Uterus (tissue), 2 donors: ENCODE data around the gene NTNG1.

Source experiments
- POLR2A ChIP-seq, 2 donors: fragments of 450-650 bp; IDR thresholded peaks; one replicate each; pipeline ENCODE4 v1.6.1; 2016; ENCODE audit warnings: antibody characterized with exemption in 2 of 2, mild to moderate bottlenecking in 1 of 2, moderate library complexity in 1 of 2
- TF ChIP-seq, protein P1 (sequence below), 4 experiments: fragments of 200-600 bp in 2 of 4; fragments of 450-650 bp in 2 of 4; sonication (generic) in 2 of 4; IDR thresholded peaks; one replicate each; pipeline ENCODE4 v1.5.1; 2016 to 2019; ENCODE audit warnings: antibody characterized with exemption in 4 of 4, mild to moderate bottlenecking in 2 of 4, moderate library complexity in 1 of 4

DNA sequence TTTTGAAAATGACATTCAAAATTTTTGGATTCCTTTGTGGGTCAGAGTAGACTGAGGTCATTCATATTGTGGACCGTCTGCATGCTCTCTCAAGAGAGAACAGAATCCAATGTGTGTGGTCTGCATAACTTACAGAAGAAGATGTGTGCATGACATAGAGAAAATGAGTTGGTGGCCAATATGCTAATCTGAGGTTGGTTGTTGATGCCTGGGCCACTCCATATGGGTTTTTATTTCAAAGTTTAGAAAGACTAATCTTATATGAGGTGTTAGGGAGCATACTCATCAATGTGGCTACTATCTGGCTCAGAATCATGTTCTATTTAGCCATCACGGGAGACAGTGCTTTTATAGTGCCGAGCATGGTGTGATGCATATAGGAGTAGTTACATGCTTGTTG is 18.2 kb downstream of the NTNG1 start:
- TF ChIP-seq, protein P1, sequence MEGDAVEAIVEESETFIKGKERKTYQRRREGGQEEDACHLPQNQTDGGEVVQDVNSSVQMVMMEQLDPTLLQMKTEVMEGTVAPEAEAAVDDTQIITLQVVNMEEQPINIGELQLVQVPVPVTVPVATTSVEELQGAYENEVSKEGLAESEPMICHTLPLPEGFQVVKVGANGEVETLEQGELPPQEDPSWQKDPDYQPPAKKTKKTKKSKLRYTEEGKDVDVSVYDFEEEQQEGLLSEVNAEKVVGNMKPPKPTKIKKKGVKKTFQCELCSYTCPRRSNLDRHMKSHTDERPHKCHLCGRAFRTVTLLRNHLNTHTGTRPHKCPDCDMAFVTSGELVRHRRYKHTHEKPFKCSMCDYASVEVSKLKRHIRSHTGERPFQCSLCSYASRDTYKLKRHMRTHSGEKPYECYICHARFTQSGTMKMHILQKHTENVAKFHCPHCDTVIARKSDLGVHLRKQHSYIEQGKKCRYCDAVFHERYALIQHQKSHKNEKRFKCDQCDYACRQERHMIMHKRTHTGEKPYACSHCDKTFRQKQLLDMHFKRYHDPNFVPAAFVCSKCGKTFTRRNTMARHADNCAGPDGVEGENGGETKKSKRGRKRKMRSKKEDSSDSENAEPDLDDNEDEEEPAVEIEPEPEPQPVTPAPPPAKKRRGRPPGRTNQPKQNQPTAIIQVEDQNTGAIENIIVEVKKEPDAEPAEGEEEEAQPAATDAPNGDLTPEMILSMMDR (IDR thresholded peaks at IDR 0.05) = no peak
- TF ChIP-seq POLR2A (IDR thresholded peaks at IDR 0.05) = no peak
